OCI-LY1 (cell line): ENCODE data around the gene DTWD1.

Source experiments
- CTCF ChIP-seq: fragments of 200-600 bp; sonication (generic), shearing (Covaris generic); IDR thresholded peaks from 2 replicates; pipeline ENCODE4 v1.5.1; 2017; ENCODE audit warnings: mild to moderate bottlenecking, antibody characterized with exemption, low read length, moderate library complexity, mixed read lengths
- EZH2 ChIP-seq: fragments of 200-600 bp; sonication (generic), shearing (Covaris generic); IDR thresholded peaks from 2 replicates; pipeline ENCODE4 v1.8.0; 2017; ENCODE audit warnings: borderline replicate concordance, mixed run types, mild to moderate bottlenecking, antibody characterized with exemption, low read length, moderate library complexity, mixed read lengths

GRCh38 chr15:49686599-49686998 lies 65.8 kb downstream of the DTWD1 start:
- no peak for TF ChIP-seq EZH2
- TF ChIP-seq CTCF = no peak
